DND-41 (cell line): ENCODE results near the gene CDR2L.
A peak's percentile ranks its signal among the peaks of the same experiment; 100 is the strongest.
"Not testable (repeated sequence)": the region's sequence is repeated elsewhere in the genome, so short reads cannot be mapped to it uniquely, and the experiment has no call there.

Experiments used
- ATAC-seq: fragments of 200-7000 bp; cut with Tn5 transposase; 3 replicates; pipeline ENCODE4 v1.9.1; 2021; ENCODE audit warnings: low read depth; ENCODE audit not compliant: insufficient read depth
- DNase-seq: peaks from one replicate; pipeline ENCODE4 v3.0.0-alpha.2; 2020
- H2AFZ ChIP-seq: 2 replicates; pipeline ENCODE4 v1.6.0; 2012; ENCODE audit warnings: low read depth, low read length
- H3K27ac ChIP-seq: 2 replicates; pipeline ENCODE4 v1.5.1; 2012; ENCODE audit warnings: low read length, inconsistent platforms
- H3K27me3 ChIP-seq: fragments of 200-600 bp; sonication (generic); 2 replicates; pipeline ENCODE4 v1.6.0; 2012; ENCODE audit warnings: low read length, mild to moderate bottlenecking, inconsistent platforms; ENCODE audit not compliant: insufficient read depth, poor library complexity
- H3K36me3 ChIP-seq: 2 replicates; pipeline ENCODE4 v1.5.1; 2012; ENCODE audit warnings: low read length, inconsistent platforms; ENCODE audit not compliant: insufficient read depth
- H3K4me1 ChIP-seq: 2 replicates; pipeline ENCODE4 v1.5.1; 2012; ENCODE audit warnings: mild to moderate bottlenecking, low read length; ENCODE audit not compliant: insufficient read depth
- H3K4me2 ChIP-seq: 2 replicates; pipeline ENCODE4 v1.6.0; 2012; ENCODE audit warnings: mild to moderate bottlenecking, moderate library complexity, low read length, inconsistent platforms; ENCODE audit not compliant: insufficient read depth
- H3K4me3 ChIP-seq, 2 experiments: fragments of 200-600 bp in 1 of 2; shearing (Covaris generic) in 1 of 2; 2 replicates each; pipeline ENCODE4 v1.5.1; 2012 to 2016; ENCODE audit warnings: inconsistent platforms in 2 of 2, low read length in 2 of 2, mild to moderate bottlenecking in 2 of 2, low read depth in 1 of 2, moderate library complexity in 1 of 2
- H3K79me2 ChIP-seq: 2 replicates; pipeline ENCODE4 v1.6.0; 2012; ENCODE audit warnings: low read length, inconsistent platforms; ENCODE audit not compliant: insufficient read depth
- H3K9ac ChIP-seq: 2 replicates; pipeline ENCODE4 v1.6.0; 2012; ENCODE audit warnings: low read depth, mild to moderate bottlenecking, inconsistent platforms, low read length, moderate library complexity
- H3K9me3 ChIP-seq: 2 replicates; pipeline ENCODE4 v1.5.1; 2012; ENCODE audit warnings: low read length, moderate library complexity, mild to moderate bottlenecking, inconsistent platforms; ENCODE audit not compliant: insufficient read depth, severe bottlenecking
- H4K20me1 ChIP-seq: 2 replicates; pipeline ENCODE4 v1.6.0; 2012; ENCODE audit warnings: low read length; ENCODE audit not compliant: insufficient read depth
- EZH2 ChIP-seq: IDR thresholded peaks from 3 replicates; pipeline ENCODE4 v1.6.1; 2012; ENCODE audit warnings: borderline replicate concordance, low read depth, mild to moderate bottlenecking, moderate library complexity, low read length, inconsistent platforms; ENCODE audit not compliant: severe bottlenecking
- TF ChIP-seq, protein P1 (sequence below): IDR thresholded peaks from 2 replicates; pipeline ENCODE4 v1.5.1; 2012; ENCODE audit warnings: borderline replicate concordance, low read length, moderate library complexity, mild to moderate bottlenecking; ENCODE audit not compliant: poor library complexity, severe bottlenecking; ENCODE audit errors: extremely low read depth

Gene CDR2L

DNA sequence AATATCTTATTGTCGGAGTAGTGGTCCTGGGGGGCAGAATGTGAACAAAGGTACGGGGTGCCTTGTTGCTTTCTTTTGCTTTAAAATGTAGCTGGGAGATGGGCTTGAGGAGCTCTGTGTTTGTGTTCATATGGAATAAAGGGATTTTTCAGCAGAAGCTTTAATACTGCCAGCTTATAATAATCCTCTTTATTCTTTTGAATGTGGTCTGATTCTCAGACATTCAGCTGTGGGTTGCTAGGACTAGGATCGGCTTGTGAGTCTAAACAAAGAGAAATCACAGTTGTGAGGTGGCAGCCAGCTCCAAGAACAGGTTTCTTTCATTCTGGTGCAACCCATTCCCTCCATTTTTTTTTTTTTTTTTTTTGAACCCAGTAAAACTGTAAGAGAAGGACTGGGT, 32.3 kb downstream of the CDR2L start:
- H3K4me1 ChIP-seq: peaks cover 18% of the 10 kb centered on the region
- no peak overlapping the region for H3K9ac ChIP-seq
- H3K27ac ChIP-seq: no peak overlapping the region
- no peaks in the 10 kb centered on the region for H3K27me3 ChIP-seq
- H2AFZ ChIP-seq: no peak overlapping the region
- no peaks in the 10 kb centered on the region for H3K9me3 ChIP-seq
- ATAC-seq (no peak), DNase-seq (no peak)
- no peak overlapping the region for H3K4me3 ChIP-seq
- peaks cover 48% of the 10 kb centered on the region for H3K36me3 ChIP-seq
- TF ChIP-seq, protein P1, sequence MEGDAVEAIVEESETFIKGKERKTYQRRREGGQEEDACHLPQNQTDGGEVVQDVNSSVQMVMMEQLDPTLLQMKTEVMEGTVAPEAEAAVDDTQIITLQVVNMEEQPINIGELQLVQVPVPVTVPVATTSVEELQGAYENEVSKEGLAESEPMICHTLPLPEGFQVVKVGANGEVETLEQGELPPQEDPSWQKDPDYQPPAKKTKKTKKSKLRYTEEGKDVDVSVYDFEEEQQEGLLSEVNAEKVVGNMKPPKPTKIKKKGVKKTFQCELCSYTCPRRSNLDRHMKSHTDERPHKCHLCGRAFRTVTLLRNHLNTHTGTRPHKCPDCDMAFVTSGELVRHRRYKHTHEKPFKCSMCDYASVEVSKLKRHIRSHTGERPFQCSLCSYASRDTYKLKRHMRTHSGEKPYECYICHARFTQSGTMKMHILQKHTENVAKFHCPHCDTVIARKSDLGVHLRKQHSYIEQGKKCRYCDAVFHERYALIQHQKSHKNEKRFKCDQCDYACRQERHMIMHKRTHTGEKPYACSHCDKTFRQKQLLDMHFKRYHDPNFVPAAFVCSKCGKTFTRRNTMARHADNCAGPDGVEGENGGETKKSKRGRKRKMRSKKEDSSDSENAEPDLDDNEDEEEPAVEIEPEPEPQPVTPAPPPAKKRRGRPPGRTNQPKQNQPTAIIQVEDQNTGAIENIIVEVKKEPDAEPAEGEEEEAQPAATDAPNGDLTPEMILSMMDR: no peak
- TF ChIP-seq EZH2: no peak
- H3K4me2 ChIP-seq: no peak overlapping the region
- 0 out of 2 replicates have a peak, but pooled peaks cover 5% of the 10 kb centered on the region for H4K20me1 ChIP-seq
- peaks cover 13% of the 10 kb centered on the region for H3K79me2 ChIP-seq

DNA sequence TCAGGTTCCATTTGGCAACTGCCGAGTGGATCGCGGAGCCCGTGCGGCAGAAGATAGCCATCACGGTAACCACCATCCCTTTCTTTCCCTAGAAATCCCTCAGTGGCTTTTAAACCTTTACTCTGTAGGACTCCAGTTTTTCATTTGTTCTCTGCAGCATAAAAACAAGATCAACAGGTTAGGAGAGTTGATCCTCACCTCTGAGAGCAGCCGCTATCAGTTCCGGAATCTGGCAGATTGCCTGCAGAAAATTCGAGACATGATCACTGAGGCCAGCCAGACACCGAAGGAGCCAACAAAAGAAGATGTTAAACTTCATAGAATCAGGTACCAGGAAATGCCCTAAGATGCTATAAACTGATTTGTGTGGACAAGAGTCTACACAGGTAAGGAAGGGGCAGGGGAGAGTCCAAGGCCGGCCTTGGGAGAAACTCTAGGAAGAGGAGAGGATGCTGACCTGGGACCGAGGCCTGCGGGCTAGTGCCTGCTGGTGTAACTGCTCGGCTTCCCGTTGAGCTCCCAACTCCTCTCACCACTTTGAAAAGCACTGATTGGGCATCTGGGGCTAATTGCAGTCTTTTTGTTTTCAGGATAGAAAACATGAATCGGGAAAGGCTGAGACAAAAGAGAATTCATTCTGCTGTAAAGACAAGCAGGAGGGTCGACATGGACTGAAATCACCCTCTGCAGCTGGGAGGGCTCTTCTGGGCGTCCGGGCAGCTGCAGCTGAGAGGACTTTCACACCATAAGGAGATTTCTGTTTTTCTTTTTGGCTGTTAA, 33.1 kb downstream of the CDR2L start:
- H2AFZ ChIP-seq: no peak overlapping the region
- no peaks in the 10 kb centered on the region for H3K9me3 ChIP-seq
- H3K79me2 ChIP-seq: peaks cover 6% of the 10 kb centered on the region
- no peak overlapping the region for H3K9ac ChIP-seq
- peaks cover 22% of the 10 kb centered on the region for H3K4me1 ChIP-seq
- H3K4me2 ChIP-seq: no peak overlapping the region
- TF ChIP-seq, protein P1: no peak
- TF ChIP-seq EZH2: no peak
- no peaks in the 10 kb centered on the region for H3K27me3 ChIP-seq
- no peak overlapping the region for H3K27ac ChIP-seq
- no peak overlapping the region for H3K4me3 ChIP-seq
- ATAC-seq: no peak
- H3K36me3 ChIP-seq: peaks cover 48% of the 10 kb centered on the region
- 0 out of 2 replicates have a peak, but pooled peaks cover 5% of the 10 kb centered on the region for H4K20me1 ChIP-seq
- no peak for DNase-seq

DNA sequence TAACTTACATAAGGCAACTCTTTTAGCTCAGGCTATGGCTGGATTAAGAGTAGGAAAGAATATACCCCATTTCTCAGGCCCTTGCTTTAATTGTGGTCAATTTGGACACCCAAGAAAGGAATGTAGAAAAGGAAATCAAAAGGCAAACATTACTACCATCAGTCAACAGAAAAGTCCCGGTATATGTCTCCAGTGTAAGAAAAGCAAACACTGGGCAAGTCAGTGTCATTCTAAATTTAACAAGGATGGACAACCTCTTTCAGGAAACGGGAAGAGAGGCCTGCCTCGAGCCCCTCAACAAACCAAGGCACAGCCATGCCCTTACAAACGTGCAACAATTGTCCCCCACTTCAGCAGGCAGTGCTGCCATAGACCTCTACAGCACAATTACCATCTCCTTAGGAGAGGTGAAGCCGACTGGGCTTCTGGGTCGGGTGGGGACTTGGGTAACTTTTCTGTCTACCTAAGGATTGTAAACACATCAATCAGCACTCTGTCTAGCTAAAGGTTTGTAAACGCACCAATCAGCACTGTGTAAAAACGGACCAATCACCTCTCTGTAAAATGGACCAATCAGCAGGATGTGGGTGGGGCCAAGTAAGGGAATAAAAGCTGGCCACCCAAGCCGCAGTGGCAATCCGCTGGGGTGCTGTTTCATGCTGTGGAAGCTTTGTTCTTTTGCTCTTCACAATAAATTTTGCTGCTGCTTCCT, 37.4 kb downstream of the CDR2L start:
- peaks cover 31% of the 10 kb centered on the region for H3K4me1 ChIP-seq
- H3K9ac ChIP-seq: no peak overlapping the region
- peaks cover 4% of the 10 kb centered on the region for H3K9me3 ChIP-seq
- no peak for TF ChIP-seq EZH2
- TF ChIP-seq, protein P1: no peak
- DNase-seq (peak; percentile 83), ATAC-seq (peak; percentile 76; the same call in 2 of the 3 replicates)
- no peaks in the 10 kb centered on the region for H3K79me2 ChIP-seq
- H4K20me1 ChIP-seq: no peaks in the 10 kb centered on the region
- H3K4me3 ChIP-seq: peak overlapping the region in 1 of 2 experiments; percentile 0; a peak in 1 of 4 replicates
- no peaks in the 10 kb centered on the region for H3K27me3 ChIP-seq
- peak overlapping the region; percentile 9; the same call in 1 of the 2 replicates for H2AFZ ChIP-seq
- H3K27ac ChIP-seq: peak overlapping the region; percentile 14
- peak overlapping the region; percentile 50 for H3K4me2 ChIP-seq
- H3K36me3 ChIP-seq: peaks cover 29% of the 10 kb centered on the region

DNA sequence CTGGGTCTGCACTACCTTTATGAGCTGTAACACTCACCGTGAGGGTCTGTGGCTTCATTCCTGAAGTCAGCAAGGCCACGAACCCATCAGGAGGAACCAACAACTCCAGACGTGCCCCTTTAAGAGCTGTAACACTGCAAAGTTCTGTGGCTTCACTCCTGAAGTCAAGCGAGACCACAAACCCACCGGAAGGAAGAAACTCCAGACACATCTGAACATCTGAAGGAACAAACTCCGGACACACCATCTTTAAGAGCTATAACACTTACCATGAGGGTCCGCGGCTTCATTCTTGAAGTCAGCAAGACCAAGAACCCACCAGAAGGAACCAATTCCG, 37.9 kb downstream of the CDR2L start:
- Histone ChIP-seq H3K36me3 (peaks cover 25% of the 10 kb centered on the region), H3K4me2 (peak overlapping the region; percentile 50), H3K4me1 (peaks cover 31% of the 10 kb centered on the region), H3K4me3 (peak overlapping the region in 1 of 2 experiments; percentile 18; a peak in 2 of 4 replicates), H3K27ac (peak overlapping the region; percentile 58; the same call in 1 of the 2 replicates)
- H3K79me2 ChIP-seq, H3K9me3 ChIP-seq, H4K20me1 ChIP-seq, H2AFZ ChIP-seq, H3K9ac ChIP-seq, H3K27me3 ChIP-seq, DNase-seq: not testable (repeated sequence)
- ATAC-seq: peak; percentile 91

DNA sequence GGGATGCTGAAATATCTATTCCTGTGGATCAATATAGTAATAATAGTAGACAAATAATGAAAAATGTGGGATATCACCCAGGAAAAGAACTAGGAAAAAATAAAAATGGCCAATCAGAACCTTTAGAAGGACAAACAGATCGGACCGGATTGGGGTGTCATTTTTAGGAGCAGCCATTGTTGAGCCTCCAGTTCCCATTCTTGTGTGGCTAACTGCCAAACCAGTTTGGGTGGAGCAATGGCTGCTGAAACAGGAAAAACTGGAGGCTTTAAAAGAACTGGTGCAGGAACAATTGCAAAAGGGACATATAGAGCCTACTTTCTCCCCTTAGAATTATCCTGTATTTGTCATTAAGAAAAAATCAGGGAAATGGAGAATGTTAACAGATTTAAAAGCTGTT, 39.2 kb downstream of the CDR2L start:
- H4K20me1 ChIP-seq: not testable (repeated sequence)

More for the DNA sequence above, 39.2 kb downstream of the CDR2L start:
- not testable (repeated sequence) for H3K9ac ChIP-seq, H3K27me3 ChIP-seq, H3K4me3 ChIP-seq, ATAC-seq, DNase-seq, H3K27ac ChIP-seq, H3K79me2 ChIP-seq, H3K4me2 ChIP-seq, H2AFZ ChIP-seq
- Histone ChIP-seq H3K9me3 (peaks cover 13% of the 10 kb centered on the region), H3K4me1 (peaks cover 31% of the 10 kb centered on the region), H3K36me3 (peaks cover 12% of the 10 kb centered on the region)
